Measurements from ENCODE around the gene TFDP2. TPM values are rescaled to one million over a fixed set of nuclear protein-coding genes. Genes with fewer than 3 reads are reported as not detected.

TFDP2 gene
- total and polyA plus RNA-seq, 9 of the 15 experiments (the other 6 are each of a cell fraction or from before 2014, with no cell fraction given) = 95.6 to 179 (median 126) TPM

DNA sequence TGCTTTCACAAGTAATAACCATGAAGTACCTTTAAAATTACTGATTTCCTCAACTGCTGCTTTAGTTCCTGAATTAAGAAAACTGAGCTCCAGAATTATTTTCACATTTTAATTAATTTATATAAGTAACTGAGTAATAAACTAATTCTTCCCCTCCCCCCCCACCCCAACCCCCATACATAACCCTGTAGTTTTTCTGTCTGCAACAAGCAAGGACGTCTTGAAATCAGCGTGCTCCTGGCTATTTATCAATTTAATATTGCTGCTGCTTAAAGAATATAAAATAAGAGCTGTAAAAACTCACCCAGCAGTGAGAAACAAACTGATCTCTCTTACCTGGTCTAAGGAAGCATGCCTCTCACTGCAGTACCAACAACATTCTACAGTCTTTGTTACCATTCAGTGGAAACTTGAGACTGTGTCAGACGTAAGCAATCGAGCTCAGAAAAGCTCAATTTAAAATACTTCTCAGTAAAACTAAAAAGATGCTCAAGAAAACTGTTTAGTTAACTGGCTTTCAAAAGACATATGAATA lies 121.0 kb downstream of the TFDP2 start (continued):
- TF ChIP-seq TEAD4 (IDR thresholded peaks at IDR 0.05; ENCODE audit: low read length) = peak; percentile 56
- TF ChIP-seq TEAD4 (CRISPR knock-in tag; IDR thresholded peaks at IDR 0.05; ENCODE audit: borderline replicate concordance) = no peak
- no peak for TF ChIP-seq MTF1 (CRISPR knock-in tag; IDR thresholded peaks at IDR 0.05; ENCODE audit: borderline replicate concordance)
- TF ChIP-seq FUS (optimal IDR thresholded peaks at IDR 0.05; ENCODE audit: low read depth, low read length) = no peak
- no peak for TF ChIP-seq SMARCE1 (IDR thresholded peaks at IDR 0.05)
- TF ChIP-seq RBM15 (IDR thresholded peaks at IDR 0.05; ENCODE audit: insufficient read depth, low read length) = no peak
- no peak for TF ChIP-seq ZNF174 (CRISPR knock-in tag; IDR thresholded peaks at IDR 0.05)
- TF ChIP-seq FOXK1 (CRISPR knock-in tag; IDR thresholded peaks at IDR 0.05; ENCODE audit: borderline replicate concordance) = no peak
- TF ChIP-seq, protein P1, sequence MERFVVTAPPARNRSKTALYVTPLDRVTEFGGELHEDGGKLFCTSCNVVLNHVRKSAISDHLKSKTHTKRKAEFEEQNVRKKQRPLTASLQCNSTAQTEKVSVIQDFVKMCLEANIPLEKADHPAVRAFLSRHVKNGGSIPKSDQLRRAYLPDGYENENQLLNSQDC (CRISPR knock-in tag; IDR thresholded peaks at IDR 0.05) = no peak
- no peak for TF ChIP-seq OTX1 (CRISPR knock-in tag; IDR thresholded peaks at IDR 0.05)
- no peak for TF ChIP-seq RBM34 (IDR thresholded peaks at IDR 0.05; ENCODE audit: borderline replicate concordance, insufficient read depth, low read length)
- TF ChIP-seq HDAC1 (IDR thresholded peaks at IDR 0.05) = peak in 1 of 2 experiments; percentile 69; a peak in 2 of 4 replicates
- TF ChIP-seq RCOR1 (IDR thresholded peaks at IDR 0.05; ENCODE audit: borderline replicate concordance in 1 of 2, low read depth in 2 of 2, low read length in 2 of 2) = peak in 1 of 2 experiments; percentile 37; a peak in 1 of 4 replicates
- no peak; the same call in none of the 2 replicates for TF ChIP-seq NCOR1 (IDR thresholded peaks at IDR 0.05)
- no peak for TF ChIP-seq GABPB1 (CRISPR knock-in tag; IDR thresholded peaks at IDR 0.05)
- TF ChIP-seq, protein P2, sequence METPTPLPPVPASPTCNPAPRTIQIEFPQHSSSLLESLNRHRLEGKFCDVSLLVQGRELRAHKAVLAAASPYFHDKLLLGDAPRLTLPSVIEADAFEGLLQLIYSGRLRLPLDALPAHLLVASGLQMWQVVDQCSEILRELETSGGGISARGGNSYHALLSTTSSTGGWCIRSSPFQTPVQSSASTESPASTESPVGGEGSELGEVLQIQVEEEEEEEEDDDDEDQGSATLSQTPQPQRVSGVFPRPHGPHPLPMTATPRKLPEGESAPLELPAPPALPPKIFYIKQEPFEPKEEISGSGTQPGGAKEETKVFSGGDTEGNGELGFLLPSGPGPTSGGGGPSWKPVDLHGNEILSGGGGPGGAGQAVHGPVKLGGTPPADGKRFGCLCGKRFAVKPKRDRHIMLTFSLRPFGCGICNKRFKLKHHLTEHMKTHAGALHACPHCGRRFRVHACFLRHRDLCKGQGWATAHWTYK (CRISPR knock-in tag; IDR thresholded peaks at IDR 0.05) = no peak
- no peak for TF ChIP-seq SMAD1 (IDR thresholded peaks at IDR 0.05; ENCODE audit: low read depth, low read length, partially characterized antibody)
- TF ChIP-seq, protein P3, sequence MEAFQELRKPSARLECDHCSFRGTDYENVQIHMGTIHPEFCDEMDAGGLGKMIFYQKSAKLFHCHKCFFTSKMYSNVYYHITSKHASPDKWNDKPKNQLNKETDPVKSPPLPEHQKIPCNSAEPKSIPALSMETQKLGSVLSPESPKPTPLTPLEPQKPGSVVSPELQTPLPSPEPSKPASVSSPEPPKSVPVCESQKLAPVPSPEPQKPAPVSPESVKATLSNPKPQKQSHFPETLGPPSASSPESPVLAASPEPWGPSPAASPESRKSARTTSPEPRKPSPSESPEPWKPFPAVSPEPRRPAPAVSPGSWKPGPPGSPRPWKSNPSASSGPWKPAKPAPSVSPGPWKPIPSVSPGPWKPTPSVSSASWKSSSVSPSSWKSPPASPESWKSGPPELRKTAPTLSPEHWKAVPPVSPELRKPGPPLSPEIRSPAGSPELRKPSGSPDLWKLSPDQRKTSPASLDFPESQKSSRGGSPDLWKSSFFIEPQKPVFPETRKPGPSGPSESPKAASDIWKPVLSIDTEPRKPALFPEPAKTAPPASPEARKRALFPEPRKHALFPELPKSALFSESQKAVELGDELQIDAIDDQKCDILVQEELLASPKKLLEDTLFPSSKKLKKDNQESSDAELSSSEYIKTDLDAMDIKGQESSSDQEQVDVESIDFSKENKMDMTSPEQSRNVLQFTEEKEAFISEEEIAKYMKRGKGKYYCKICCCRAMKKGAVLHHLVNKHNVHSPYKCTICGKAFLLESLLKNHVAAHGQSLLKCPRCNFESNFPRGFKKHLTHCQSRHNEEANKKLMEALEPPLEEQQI (IDR thresholded peaks at IDR 0.05) = peak; percentile 66; the same call in 1 of the 2 replicates
- TF ChIP-seq EWSR1 (IDR thresholded peaks at IDR 0.05; ENCODE audit: borderline replicate concordance, low read depth, partially characterized antibody) = no peak
- no peak for TF ChIP-seq PHF20 (IDR thresholded peaks at IDR 0.05; ENCODE audit: partially characterized antibody)
- no peak for TF ChIP-seq ETV1 (tag; conservative IDR thresholded peaks at IDR 0.05; ENCODE audit: low read depth)
- TF ChIP-seq SUPT5H (IDR thresholded peaks at IDR 0.05) = peak; percentile 63
- no peak for TF ChIP-seq MTA1 (IDR thresholded peaks at IDR 0.05; ENCODE audit: borderline replicate concordance)

All from K562 (cell line).